Urothelium cell line (cell line): ENCODE data around the gene PTPRN.

Experiments used
- DNase-seq: peaks from one replicate; pipeline ENCODE4 v3.0.0; 2011; ENCODE audit warnings: low spot score, mixed read lengths
- FAIRE-seq: peaks from 2 replicates; lab custom pipeline; 2011; peaks lifted over from hg19 to GRCh38; lab: Jason Lieb, UNC

PTPRN gene

GRCh38 chr2:219308142-219309101, 779 bp downstream of the PTPRN start:
- DNase-seq, result peak; percentile 86
- peak; percentile 90 for FAIRE-seq

- DNase-seq, result no peak
- no peak for FAIRE-seq
Observed at GRCh38 chr2:219306047-219306446, 3.2 kb downstream of the PTPRN start.

DNA sequence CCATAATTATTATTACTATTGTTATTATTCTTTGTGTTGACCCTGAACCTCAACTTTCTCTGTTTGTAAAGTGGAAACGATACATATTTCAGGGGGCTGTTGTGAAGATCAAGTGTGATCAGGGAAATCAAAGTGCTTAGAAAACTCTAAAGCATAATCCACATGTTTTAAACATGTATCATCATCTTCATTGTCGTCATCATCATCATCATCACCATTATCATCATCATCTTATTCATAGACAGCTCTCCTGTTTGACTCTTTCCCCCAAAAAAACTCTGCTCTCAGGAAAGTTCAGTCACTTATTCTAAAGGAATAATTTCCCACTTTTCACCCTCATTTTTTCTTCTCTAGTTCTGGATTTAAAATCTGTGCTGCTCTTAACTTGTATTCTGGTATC, 5.0 kb downstream of the PTPRN start:
- no peak for FAIRE-seq
- DNase-seq, result no peak

DNA sequence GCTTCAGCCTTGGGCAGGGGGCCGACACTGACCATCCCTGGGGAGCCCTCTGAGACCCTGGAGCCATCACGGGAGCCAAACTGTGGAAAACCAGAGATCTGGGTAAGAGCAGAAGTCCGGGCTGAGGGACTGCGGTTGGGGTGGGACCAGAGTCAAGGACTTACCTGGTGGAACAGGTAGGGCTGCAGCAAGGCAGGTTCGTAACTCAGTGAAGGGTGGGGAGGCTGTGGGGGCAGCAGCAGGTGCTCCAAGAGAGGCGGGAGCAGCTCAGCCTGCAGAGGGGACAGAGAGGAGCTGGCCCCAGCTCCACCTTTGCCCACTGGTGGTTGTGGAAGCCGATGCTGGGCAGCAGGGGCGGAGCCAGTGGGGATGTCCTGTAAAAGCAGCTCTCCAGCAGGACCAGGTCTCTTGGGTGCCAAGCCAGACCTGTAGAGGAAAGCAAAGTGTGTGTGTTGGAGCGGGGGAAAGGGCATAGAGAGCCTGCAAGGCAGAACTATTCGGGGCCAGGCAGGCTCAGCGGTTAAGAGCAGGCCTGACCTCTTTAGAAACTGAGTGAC, 6.7 kb downstream of the PTPRN start:
- FAIRE-seq, result no peak
- DNase-seq, result no peak

DNA sequence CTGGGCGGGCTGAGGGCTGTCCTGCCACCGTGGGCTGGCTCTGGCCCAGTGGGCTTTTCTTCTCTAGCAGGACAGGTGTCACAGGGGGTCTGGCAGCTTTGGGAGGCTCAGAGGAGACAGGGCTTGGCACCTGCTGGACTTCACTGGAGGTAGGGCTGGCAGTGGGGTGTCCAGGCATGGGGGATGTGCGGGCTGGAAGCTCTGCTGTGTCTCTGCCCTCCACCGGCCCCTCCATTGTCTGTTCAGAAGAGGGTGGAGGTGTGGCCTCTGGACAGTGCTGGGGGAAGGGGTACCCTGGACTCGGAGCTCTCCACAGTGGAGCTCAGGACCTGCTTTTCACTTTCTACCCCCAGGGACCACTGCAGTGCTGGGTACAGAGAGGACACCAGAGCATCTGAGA, 9.2 kb downstream of the PTPRN start:
- FAIRE-seq (no peak), DNase-seq (no peak)

DNA sequence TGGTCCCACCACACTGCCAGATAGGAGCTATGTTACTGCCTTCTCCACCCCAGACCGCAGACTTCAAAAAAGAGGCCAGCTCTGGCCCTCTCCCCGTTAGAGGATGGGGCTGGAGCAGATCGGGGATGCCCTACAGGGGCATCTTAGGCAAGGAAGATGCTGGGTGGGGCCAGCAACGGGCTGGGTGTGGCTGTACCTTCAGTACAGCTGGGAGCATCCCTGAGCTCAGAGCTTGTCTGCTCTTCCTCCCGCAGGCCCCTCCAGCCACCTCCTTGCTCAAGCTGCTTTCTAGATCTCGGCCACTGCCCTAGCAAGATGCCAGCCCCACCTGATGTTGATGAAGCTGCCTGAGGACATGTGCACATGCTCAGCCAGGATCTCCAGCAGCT, 9.8 kb downstream of the PTPRN start:
- FAIRE-seq (no peak), DNase-seq (no peak)

GRCh38 chr2:219298759-219299371, 10.3 kb downstream of the PTPRN start:
- FAIRE-seq (no peak), DNase-seq (peak; percentile 89)

DNA sequence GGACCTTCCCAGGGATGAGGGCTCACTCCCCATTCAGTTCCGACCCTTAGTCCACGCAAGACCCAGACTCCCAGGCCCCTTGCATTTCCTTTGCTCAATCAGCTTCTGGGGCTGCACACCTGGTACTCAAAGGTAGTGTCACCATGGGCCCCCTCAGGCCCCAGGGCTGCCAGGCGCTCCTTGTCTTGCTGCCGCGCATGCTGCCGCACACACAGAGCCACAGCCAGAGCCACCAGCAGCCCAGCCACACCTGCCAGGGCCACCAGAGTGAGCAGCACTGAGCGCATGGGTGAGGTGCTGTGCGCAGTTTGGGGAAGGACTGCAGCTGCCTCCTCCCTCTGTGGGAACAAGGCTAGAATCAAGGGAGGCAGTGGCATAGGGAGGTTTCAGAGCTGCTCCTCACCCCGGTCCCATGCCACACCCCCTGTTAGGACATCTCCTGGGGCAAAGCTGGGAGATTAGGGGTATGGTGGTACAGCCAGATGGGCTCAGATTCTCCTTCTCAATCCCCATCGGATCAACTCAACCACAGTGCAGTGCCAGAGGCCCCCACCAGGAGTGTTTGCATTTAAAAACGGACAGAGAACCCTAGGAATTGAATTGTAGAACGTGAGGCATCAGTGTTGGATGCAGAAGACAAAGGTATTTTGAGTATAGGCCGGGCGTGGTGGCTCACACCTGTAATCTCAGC, 11.3 kb downstream of the PTPRN start:
- FAIRE-seq (no peak), DNase-seq (no peak)

GRCh38 chr2:219296631-219297391, 12.4 kb downstream of the PTPRN start:
- FAIRE-seq (no peak), DNase-seq (no peak)

DNA sequence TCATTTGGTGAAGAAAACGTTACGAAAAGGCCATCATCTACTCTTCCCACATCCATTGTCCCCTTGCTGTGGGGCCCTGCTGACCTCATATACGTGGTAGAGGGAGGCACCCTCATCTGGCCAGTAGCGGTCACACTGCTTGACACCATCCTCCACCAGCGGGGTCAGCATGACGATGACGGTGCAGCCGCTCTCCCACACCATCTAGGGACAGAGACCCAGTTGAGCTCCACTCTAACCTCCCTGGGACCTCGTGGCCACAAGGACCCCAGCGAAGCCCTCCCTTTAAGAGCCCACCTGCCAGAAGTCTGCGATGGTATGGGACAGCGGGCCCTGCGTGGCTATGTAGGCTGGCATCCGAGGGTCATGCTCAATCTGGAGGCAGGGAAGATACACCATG, 13.1 kb downstream of the PTPRN start:
- no peak for DNase-seq
- no peak for FAIRE-seq

DNA sequence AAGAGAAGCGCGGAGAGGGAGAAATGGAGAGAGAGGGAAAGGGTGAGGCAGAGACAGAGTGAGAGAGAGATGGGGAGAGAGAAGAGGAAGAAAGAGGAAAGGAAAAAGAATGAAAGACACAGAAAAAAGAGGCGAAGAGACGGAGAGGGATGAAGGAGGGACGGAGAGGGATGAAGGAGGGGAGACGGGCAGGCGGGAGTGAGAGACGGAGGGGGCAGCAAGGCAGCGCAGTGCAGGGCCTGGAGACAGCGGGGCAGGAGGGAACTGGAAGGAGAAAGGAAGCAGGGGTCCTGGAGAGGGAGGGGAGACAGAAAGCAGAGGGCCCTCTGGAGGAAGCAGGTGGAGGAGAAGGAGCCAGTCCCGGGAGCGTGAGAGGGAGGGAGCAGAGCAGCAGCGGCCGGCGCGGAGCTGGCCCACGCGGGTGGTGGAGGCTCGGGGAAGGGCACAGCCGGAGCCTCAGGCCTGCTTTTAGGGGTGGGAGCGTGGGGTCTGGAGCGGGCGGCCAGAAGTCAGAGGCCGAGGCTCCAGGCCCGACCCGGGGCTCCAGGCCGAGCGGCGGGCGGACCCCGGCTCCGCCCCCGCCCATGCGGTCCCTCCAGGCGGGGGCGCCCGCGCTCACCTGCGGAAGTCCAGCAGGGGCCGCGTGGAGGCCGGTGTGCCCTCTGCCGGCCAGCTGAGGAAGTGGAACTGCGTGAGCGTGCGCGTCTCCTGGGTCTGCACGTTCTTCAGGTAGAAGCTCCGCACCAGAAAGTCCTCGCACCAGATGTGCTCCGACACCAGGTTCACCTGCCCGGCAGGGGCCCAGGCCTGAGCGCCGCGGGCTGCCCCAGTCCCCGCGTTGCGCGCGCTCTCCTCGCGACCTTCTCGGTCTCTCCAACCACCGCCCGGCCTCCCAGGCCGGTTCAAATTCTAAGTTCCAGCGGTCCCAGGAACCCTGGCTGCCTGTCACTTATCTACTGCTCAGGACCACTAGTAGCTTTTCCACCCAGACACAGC, 14.5 kb downstream of the PTPRN start:
- FAIRE-seq, result no peak
- peak; percentile 84 for DNase-seq

GRCh38 chr2:219293736-219294231, 15.4 kb downstream of the PTPRN start:
- FAIRE-seq, result peak; percentile 9
- DNase-seq, result no peak

- FAIRE-seq (no peak), DNase-seq (no peak)
Observed at GRCh38 chr2:219292616-219293015, 16.6 kb downstream of the PTPRN start.

GRCh38 chr2:219291910-219292490, 17.2 kb downstream of the PTPRN start:
- DNase-seq (no peak), FAIRE-seq (no peak)

GRCh38 chr2:219291394-219291793, 17.8 kb downstream of the PTPRN start:
- no peak for FAIRE-seq
- no peak for DNase-seq

DNA sequence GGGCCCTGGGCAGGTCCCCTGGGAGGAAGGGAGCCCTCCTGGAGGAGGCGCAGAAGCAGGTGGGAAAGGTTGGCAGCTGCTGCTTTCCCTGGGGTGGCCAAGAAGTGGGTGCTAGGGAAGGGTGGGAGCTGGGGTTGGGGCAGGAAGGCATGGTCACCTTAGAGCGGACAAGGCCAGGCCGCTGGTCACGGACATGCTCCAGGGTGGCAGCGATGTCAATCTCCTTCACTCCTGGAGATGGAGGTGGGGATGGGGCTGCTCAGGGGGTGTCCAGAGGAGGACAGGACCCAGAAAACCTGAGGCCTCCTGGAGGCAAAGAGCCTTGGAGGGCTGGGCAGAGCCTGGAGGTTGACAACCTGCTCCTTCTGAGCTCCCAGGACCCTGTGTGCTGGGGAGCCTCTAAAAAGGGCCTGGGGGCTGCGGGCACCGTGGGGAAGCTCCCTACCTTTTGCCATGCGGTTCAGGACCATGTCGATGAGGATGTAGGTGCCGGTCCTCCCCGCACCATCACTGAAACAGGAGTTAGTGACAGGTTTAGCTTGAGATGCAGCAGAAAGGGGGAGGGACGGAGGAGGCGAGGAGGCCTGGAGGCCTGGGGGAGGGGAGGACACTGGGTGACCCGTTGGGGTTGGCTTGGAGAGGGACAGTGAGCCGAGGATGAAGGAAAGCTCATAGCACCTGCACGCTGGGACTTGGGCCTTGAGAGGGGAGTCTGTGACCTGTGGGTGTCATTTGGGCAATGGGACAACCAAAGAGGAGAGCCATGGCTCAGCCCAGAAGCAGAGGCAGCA, 18.6 kb downstream of the PTPRN start:
- DNase-seq (no peak), FAIRE-seq (no peak)

GRCh38 chr2:219289537-219290361, 19.5 kb downstream of the PTPRN start:
- DNase-seq (peak; percentile 73), FAIRE-seq (no peak)
